Uterus (tissue), 4 donors: ENCODE results near the gene STIM2. TPM values are rescaled to one million over a fixed set of nuclear protein-coding genes. Genes with fewer than 3 reads are reported as not detected.

Experiments
- DNase-seq, 2 donors: peaks; one replicate each; pipeline ENCODE4 v3.0.0-alpha.2; 2019 to 2020
- H3K27ac ChIP-seq, 2 donors: fragments of 200-600 bp; sonication (generic); 1 replicate in 1 of 2; 2 replicates in 1 of 2; pipeline ENCODE4 v1.5.1; 2016 to 2018
- H3K27me3 ChIP-seq, 2 donors: fragments of 200-600 bp; sonication (generic); one replicate each; pipeline ENCODE4 v1.5.1; 2018 to 2019; ENCODE audit warnings: control low read depth in 1 of 2
- H3K36me3 ChIP-seq, 2 donors: fragments of 200-600 bp; sonication (generic); one replicate each; pipeline ENCODE4 v1.5.1; 2019; ENCODE audit warnings: control low read depth in 1 of 2
- H3K4me1 ChIP-seq, 2 donors: fragments of 200-600 bp; sonication (generic); one replicate each; pipeline ENCODE4 v1.5.1; 2018 to 2019; ENCODE audit warnings: control low read depth in 1 of 2
- H3K4me3 ChIP-seq, 2 donors: fragments of 200-600 bp; sonication (generic); 1 replicate in 1 of 2; 2 replicates in 1 of 2; pipeline ENCODE4 v1.5.1; 2018 to 2019; ENCODE audit warnings: mild to moderate bottlenecking in 1 of 2
- H3K9me3 ChIP-seq, 2 donors: fragments of 200-600 bp; sonication (generic); one replicate each; pipeline ENCODE4 v1.5.1; 2019; ENCODE audit warnings: control low read depth in 1 of 2
- CTCF ChIP-seq, 4 experiments: fragments of 200-600 bp in 2 of 4; fragments of 450-650 bp in 2 of 4; sonication (generic) in 2 of 4; IDR thresholded peaks; one replicate each; pipeline ENCODE4 v1.5.1; 2016 to 2019; ENCODE audit warnings: antibody characterized with exemption in 4 of 4, mild to moderate bottlenecking in 2 of 4, moderate library complexity in 1 of 4
- POLR2A ChIP-seq, 2 donors: fragments of 450-650 bp; IDR thresholded peaks; one replicate each; pipeline ENCODE4 v1.6.1; 2016; ENCODE audit warnings: antibody characterized with exemption in 2 of 2, mild to moderate bottlenecking in 1 of 2, moderate library complexity in 1 of 2
- intact Hi-C: fragments of 100-400 bp; cut with DNase I; formaldehyde crosslinking; loops from one replicate; pipeline ENCODE4 v1.15.1; 2023; ENCODE audit warnings: low total_unique reads
- total RNA-seq, 4 donors: library from RNA; depleted of rRNA in 3 of 4; stranded (reverse); fragments of >200 nt in 3 of 4; gene quantifications; one replicate each; pipeline versions ENCODE4 v1.1.0 to v1.2.4, GENCODE V29; 2014 to 2023
- donor health status: DM: yes; HTN: yes; CAD: no.

STIM2 gene
- total RNA-seq, 4 donors from 2014 or later = 27.9 to 38.2 (median 29.4) TPM

- no peak overlapping the region for H3K27ac ChIP-seq
- no peaks in the 10 kb centered on the region for H3K9me3 ChIP-seq
- no peak overlapping the region for H3K4me3 ChIP-seq
- no peak for TF ChIP-seq POLR2A (IDR thresholded peaks at IDR 0.05)
- TF ChIP-seq CTCF (IDR thresholded peaks at IDR 0.05) = no peak
- H3K27me3 ChIP-seq = no peaks in the 10 kb centered on the region
- no peak for DNase-seq
- intact Hi-C loops = no loop called here
- no peaks in the 10 kb centered on the region for H3K36me3 ChIP-seq
- no peaks in the 10 kb centered on the region for H3K4me1 ChIP-seq
Observed at GRCh38 chr4:26978387-26979053, 117.9 kb downstream of the STIM2 start.

DNA sequence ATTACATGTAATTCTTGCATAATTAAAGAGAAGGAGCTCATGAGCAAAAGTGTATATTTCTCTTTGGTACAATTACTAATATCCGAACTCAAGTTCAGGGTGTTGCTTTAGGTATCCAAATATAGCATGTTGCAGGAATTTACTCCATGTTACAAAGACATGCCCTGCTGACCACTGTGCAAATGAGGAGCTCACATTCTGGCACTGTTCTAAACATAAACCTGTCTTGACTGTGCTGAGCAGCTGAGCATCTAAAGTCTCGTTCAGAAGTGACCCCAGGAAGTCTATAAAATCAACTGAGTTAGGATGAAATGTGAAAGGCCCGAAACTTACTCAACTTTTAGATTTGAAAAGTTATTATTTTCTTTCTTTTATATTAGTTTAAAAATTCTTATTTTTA, 124.3 kb downstream of the STIM2 start:
- Histone ChIP-seq H3K36me3 (no peaks in the 10 kb centered on the region), H3K27me3 (no peaks in the 10 kb centered on the region)
- TF ChIP-seq CTCF (IDR thresholded peaks at IDR 0.05) (no peak), POLR2A (IDR thresholded peaks at IDR 0.05) (no peak)

DNA sequence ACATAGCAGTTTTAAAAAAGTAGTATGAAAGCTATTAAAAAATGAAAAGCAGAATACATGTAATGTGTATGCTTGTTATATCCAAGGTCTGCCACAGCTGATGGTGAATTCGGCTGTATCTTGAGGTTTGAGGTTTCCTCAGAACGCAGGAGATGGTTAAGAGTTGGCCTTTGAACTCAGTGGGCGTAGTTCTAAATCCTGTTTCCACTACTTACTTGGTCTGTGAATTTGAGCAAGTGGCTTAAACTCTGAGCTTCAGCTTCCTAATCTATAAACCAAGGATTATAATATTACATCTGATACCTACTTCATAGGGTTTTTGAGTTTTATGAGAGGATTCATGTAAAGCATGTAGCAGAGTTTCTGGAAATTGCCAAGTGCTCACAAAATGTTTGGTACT, 125.2 kb downstream of the STIM2 start:
- Histone ChIP-seq H3K4me3 (no peak overlapping the region), H3K27ac (no peak overlapping the region), H3K36me3 (no peaks in the 10 kb centered on the region), H3K9me3 (no peaks in the 10 kb centered on the region), H3K4me1 (no peaks in the 10 kb centered on the region), H3K27me3 (no peaks in the 10 kb centered on the region)
- intact Hi-C loops = no loop called here
- DNase-seq = no peak
- TF ChIP-seq CTCF (IDR thresholded peaks at IDR 0.05) (no peak), POLR2A (IDR thresholded peaks at IDR 0.05) (no peak)

More for the DNA sequence above, 124.3 kb downstream of the STIM2 start:
- no peaks in the 10 kb centered on the region for H3K9me3 ChIP-seq
- DNase-seq = no peak
- no peak overlapping the region for H3K4me3 ChIP-seq
- no peaks in the 10 kb centered on the region for H3K4me1 ChIP-seq
- intact Hi-C loops = no loop called here
- no peak overlapping the region for H3K27ac ChIP-seq

DNA sequence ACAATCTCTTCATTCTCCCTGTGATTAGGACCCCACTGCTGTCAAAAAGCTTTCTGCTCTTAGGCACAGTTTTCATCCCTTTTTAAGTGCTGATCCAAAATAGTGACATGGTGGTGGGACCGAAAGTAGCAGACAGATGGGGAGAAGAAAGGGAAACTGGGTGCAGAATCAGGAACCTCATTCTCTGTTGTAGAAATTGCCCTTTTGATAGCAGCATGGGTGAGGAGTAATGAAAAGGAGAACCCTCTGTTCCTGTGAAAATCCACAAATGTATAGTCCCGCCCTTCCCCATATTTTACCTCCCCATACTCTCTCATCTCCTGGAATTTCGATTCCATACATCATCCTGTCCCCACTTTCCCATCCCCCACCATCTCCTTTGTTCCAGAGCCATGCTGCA, 126.5 kb downstream of the STIM2 start:
- H3K27me3 ChIP-seq = no peaks in the 10 kb centered on the region
- no peak overlapping the region for H3K4me3 ChIP-seq
- H3K4me1 ChIP-seq = no peaks in the 10 kb centered on the region
- DNase-seq = no peak
- no peak overlapping the region for H3K27ac ChIP-seq
- no peaks in the 10 kb centered on the region for H3K36me3 ChIP-seq
- intact Hi-C loops = no loop called here
- H3K9me3 ChIP-seq = no peaks in the 10 kb centered on the region
- TF ChIP-seq POLR2A (IDR thresholded peaks at IDR 0.05) (no peak), CTCF (IDR thresholded peaks at IDR 0.05) (no peak)

DNA sequence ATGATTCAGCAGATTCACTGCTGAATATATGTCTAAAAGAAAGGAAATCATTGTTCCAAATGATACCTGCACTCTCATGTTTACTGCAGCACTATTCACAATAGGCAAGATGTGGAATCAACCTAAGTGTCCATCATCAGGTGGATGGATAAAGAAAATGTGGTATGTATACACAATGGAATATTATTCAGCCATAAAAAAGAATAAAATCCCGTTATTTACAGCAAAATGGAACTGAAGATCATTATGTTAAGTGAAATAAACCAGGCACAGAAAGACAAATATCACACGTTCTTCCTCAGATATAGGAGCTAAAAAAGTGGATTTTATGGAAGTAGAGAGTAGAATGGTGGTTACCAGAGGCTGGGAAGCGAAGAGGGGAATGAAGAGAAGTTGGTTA, 130.4 kb downstream of the STIM2 start:
- Histone ChIP-seq H3K9me3 (no peaks in the 10 kb centered on the region), H3K4me1 (no peaks in the 10 kb centered on the region), H3K27ac (peak overlapping the region in 1 of 2 donors; percentile 59), H3K27me3 (no peaks in the 10 kb centered on the region), H3K36me3 (no peaks in the 10 kb centered on the region), H3K4me3 (no peak overlapping the region)
- no peak for DNase-seq
- intact Hi-C loops = no loop called here
- TF ChIP-seq POLR2A (IDR thresholded peaks at IDR 0.05) = no peak
- no peak for TF ChIP-seq CTCF (IDR thresholded peaks at IDR 0.05)
